A172 (cell line): ENCODE data around the gene BRSK2. TPM values are rescaled to one million over a fixed set of nuclear protein-coding genes. Genes with fewer than 3 reads are reported as not detected.
A peak's percentile ranks its signal among the peaks of the same experiment; 100 is the strongest.
"Not testable (repeated sequence)": the region's sequence is repeated elsewhere in the genome, so short reads cannot be mapped to it uniquely, and the experiment has no call there.

Source experiments
- DNase-seq: peaks from one replicate; pipeline ENCODE4 v3.0.0-alpha.2; 2015; ENCODE audit warnings: low spot score
- total RNA-seq: library from RNA; depleted of rRNA; stranded (reverse); fragments of >200 nt; shearing (Covaris generic); gene quantifications from 2 replicates; pipeline ENCODE4 v1.2.3, GENCODE V29; 2014; rRNA removed

BRSK2 gene
- total RNA-seq: 8.6 and 13.0 TPM in 2 replicates

GRCh38 chr11:1389932-1390568, at the start of gene BRSK2:
BRSK2 (plus strand) TSS chr11:1389934; CDS start chr11:1390285, 351 bp downstream.
- no peak for DNase-seq

DNA sequence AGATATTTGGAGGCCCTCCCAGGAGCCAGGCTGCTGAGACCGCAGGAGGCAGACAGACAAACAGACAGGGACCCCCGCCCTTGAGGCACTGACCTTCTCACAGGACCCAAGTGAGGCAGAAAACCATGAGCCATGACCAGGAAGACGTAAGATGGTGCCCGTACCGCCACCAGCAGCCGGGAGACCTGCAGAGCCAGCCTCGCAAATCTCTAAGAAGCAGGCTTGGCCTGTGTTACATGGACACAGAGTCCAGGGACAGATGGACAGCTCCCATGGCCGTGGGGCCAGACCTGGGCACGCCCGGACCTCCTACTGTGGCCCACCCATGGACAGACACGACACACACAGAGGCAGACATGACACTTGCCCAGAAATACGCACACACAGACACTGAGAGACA, 49.6 kb upstream of the BRSK2 start:
- DNase-seq: no peak

DNA sequence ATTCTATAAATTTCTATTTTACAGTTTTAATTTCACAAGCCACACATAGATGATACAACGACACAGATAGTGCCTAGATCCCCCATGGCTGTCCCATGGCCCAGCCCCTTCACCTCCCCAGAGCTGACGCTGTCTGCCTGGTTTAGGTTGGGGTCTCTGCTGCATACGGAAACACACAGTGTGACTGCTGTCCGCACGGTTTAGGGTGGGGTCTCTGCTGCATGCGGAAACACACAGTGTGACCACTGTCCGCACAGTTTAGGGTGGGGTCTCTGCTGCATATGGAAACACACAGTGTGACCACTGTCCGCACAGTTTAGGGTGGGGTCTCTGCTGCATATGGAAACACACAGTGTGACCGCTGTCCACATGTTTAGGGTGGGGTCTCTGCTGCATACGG, 48.5 kb upstream of the BRSK2 start:
- not testable (repeated sequence) for DNase-seq

GRCh38 chr11:1341928-1342524, 47.7 kb upstream of the BRSK2 start:
- peak; percentile 75 for DNase-seq

GRCh38 chr11:1342946-1343345, 46.8 kb upstream of the BRSK2 start:
- DNase-seq: no peak

GRCh38 chr11:1343391-1344055, 46.2 kb upstream of the BRSK2 start:
- no peak for DNase-seq

DNA sequence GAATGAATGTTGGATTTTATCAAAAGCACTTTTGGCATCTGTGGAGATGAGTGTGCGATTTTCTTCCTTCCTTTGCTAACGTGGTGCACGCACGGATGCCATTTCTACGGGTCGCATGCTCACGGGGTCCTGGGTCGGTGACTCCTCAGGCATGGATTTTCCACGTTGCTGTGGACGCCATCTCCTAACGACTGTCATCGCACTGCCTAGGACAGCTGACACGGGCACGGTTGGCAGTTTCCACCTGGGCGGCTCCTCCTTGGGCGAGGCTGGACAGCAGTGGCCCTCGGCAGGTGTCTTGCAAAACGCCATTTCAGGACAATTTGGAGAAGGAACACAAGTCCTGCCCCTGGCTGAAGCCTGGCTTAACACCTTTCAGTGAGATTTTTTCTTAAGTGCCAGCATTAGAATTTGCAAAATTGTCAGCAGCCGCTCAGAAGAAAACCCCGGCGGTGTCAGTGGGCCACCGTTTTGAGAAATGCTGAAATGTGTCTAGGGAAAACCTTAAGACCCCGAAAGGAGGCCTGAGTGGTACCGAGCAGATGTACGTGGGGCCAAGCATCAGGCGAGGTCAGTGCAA, 45.6 kb upstream of the BRSK2 start:
- no peak for DNase-seq

DNA sequence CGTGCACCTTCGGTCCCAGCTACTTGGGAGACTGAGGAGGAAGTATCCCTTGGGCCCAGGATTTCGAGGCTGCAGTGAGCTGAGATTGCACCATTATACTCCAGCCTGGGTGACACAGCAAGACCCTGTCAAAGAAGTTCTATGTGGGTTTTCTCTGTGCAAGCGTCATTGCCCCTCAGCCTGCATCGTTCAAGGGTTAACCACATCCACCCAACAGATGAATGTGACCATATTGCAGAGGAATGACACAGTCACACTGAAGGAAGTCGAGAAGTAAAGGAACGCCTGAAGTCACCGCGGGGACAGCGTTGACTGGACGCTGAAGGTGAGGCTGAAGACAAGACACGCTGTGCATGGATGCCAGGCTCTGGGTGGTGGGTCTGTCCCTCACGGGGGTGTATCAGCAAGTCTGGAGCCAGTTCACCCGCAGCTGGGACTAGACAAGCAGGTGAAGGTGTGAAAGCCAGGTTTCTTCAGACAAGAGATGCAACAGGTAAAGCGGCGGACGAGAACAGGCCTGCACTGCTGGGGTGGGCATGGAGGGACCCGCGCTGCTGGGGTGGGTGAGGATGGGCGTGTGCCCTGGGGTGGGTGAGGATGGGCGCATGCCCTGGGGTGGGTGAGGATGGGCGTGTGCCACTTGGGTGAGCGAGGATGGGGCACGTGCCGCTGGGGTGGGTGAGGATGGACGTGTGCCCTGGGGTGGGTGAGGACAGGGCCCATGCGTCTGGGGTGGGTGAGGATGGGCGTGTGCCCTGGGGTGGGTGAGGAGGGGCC, 43.8 kb upstream of the BRSK2 start:
- no peak for DNase-seq

DNA sequence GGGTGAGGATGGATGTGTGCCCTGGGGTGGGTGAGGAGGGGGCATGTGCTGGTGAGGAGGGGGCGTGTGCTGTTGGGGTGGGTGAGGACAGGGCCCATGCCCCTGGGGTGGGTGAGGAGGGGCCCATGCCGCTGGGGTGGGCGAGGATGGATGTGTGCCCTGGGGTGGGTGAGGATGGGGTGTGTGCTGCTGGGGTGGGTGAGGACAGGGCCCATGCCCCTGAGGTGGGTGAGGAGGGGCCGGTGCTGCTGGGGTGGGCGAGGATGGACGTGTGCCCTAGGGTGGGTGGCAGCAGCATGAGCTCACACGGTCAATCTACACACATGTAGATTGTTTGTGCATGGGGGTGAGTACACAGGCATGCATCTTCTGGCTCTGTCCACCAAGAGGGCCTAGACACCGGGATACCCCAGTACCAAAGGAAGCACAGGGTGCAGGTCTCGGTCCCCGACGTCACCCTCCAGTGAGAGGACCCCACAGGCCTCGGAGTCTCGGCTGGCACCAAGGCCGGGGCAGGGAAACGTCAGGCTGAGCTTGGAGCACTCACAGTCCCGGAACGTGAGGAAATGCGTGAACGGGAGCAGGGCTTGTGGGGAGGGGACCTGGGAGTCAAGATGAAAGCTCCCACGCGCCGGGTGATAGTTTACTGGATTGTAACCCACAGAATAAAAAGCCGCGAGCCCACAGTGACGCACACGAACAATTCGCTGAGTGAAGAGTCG, 42.9 kb upstream of the BRSK2 start:
- DNase-seq: no peak

DNA sequence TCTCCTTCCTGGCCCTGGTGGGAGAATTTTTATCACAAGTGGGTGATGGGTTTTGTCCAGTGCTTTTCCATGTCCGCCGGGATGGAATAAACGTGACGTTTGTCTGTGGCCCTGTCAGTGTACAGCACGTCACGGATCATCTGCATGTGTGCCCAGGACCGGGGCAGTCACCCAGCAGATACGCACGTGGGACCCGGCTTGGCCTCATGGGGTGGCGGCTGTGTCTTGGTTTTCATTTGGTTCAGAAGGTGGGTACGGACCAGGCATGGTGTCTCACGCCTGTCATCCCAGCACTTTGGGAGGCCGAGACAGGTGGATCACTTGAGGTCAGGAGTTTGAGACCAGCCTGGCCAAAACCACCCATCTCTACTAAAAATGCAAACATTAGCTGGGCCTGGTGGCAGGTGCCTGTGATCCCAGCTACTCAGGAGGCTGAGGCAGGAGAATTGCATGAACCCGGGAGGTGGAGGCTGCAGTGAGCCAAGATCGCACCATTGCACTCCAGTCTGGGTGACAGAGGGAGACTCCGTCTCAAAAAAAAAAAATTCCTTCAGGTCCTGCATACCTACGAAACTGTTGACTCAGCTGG, 42.2 kb upstream of the BRSK2 start:
- DNase-seq: not testable (repeated sequence)

DNA sequence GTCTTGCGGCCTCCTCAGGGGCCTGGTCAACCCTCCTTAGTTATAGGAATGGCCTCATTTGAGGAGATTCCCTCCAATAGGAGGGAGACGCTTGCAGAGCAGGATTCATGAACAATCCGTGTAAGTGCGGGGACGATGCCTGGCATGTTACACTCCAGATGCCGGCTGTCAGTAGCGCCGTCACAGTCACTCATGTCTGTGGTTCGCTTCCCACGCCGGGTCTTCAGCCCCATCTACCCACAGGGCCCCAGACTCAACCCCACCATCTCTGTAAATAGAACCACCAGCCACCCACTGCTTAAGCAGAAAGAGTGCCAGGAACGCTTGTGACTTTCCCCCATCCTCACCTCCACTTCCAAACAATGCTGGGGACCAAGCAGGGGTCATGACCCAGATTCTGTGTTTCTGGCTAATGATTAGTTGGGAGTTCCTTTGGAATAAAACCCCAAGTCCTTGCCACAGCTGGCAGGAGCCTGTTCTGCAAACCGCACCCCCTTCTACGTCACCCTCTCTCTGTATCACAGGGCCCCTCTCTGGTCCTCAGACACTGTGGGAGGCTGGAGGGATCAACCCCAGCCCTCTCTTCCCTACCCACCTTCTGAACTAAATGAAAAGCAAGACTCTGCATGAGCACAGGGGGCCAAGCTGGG, 41.5 kb upstream of the BRSK2 start:
- DNase-seq: no peak

DNA sequence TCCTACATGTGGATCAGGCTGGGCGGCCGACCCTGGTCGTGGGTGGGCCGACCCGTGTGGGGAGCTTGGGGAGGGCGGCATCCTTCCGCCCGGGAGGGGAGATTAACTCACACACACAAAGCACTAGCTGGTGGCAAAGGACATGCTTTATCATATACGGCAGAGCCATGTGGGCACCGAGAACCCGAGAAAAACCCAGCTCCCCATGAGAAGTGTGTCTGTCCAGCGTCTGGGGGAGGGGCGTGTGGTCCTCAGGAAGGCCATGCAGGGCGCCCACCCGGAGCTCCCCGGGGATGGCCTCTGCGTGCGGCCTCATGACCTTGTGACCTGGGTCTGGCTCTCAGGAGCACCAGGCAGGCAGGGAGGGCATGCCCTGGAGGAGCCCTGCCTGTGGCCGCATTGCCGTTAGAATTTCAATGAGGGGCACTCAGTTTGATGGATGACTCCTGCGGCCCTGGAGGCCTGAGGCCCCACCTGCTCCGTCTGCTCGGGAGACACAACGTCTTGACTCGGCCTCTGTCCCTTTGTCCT, 40.9 kb upstream of the BRSK2 start:
- no peak for DNase-seq

- DNase-seq: no peak
Measured at GRCh38 chr11:1349327-1350041, 40.2 kb upstream of the BRSK2 start.

- DNase-seq: no peak
Measured at GRCh38 chr11:1350086-1350725, 39.5 kb upstream of the BRSK2 start.

GRCh38 chr11:1351278-1351937, 38.3 kb upstream of the BRSK2 start:
- DNase-seq: peak; percentile 43

- no peak for DNase-seq
Measured at GRCh38 chr11:1352696-1353382, 36.9 kb upstream of the BRSK2 start.

- no peak for DNase-seq
Measured at GRCh38 chr11:1353383-1354124, 36.2 kb upstream of the BRSK2 start.
